ENCODE data around the gene HOXA11. TPM values are rescaled to one million over a fixed set of nuclear protein-coding genes. Genes with fewer than 3 reads are reported as not detected.

HOXA11 gene
- total RNA-seq, 1 donor from 2014 or later, result not detected

DNA sequence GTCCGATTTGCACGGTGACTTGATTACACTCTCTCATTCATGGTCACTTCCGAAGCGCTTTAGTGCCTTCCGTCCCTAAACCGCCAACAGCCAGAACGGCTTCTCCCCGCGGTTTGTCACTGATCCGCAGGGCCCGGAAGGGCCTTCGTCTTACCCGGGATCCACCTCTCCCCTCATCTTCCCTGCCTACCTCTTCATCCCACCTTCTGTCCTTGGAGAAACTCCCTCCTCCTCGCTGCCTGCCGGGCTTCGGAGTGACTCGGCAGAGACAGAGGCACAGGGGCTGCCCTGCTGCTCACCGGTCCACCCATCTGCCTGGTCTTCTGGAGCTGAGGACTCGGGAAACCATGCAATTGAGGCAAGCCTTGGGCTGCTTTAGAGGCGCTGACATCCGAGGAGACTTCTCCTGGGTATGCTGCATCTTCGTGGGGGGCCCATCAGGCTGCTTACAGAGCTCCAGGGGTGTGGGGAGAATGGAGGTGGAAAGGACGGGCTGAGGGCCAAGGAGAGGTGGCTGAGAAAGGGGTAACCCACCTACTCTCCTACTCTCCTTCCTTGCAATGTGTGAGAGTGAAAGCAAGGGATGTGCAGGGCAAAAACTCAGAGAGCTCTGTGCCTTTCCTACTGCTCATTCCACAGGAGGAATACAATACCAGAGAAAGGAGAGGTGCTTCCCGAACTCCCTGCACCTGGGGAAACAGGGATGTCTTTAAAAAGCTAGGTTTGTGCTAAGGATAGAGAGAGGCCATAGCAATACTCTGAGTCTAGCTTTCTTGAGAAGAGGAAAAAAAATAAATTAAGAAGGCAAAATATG, 1.0 kb upstream of the HOXA11 start:
- ATAC-seq, result no peak
- intact Hi-C loops (cut with DNase I), result no loop called here
- no peak for DNase-seq (ENCODE audit: missing footprints)

DNA sequence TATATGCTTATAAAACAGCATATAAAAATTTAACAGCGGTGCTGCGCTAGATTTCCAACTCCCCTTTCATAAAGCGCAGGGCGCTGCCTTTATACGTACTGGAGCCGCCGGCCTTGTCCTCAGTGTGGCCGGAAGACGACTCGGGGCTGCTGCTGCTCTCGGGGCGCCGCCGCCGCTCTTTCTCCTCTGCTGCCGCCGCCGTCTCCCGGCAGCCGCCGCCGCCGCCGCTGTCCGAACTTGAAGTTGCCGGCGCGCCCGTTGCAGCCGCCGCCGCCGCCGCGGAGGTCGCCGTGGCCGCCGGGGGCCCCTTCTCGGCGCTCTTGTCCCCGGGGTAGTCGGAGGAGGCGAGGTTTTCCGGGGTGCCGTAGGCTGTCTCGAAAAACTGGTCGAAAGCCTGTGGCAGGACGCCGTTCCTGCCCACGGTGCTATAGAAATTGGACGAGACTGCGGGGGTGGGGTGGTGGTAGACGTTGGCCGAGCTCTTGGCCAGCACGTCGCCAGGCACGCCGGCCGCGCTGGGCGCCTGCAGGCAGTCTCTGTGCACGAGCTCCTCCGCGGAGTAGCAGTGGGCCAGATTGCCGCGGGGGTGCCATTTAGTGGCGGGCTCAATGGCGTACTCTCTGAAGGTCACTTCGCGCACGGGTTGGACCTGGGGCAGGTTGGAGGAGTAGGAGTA, 557 bp downstream of the HOXA11 start:
- intact Hi-C loops (cut with DNase I), result no loop called here
- ATAC-seq (no peak), DNase-seq (ENCODE audit: missing footprints) (no peak)

DNA sequence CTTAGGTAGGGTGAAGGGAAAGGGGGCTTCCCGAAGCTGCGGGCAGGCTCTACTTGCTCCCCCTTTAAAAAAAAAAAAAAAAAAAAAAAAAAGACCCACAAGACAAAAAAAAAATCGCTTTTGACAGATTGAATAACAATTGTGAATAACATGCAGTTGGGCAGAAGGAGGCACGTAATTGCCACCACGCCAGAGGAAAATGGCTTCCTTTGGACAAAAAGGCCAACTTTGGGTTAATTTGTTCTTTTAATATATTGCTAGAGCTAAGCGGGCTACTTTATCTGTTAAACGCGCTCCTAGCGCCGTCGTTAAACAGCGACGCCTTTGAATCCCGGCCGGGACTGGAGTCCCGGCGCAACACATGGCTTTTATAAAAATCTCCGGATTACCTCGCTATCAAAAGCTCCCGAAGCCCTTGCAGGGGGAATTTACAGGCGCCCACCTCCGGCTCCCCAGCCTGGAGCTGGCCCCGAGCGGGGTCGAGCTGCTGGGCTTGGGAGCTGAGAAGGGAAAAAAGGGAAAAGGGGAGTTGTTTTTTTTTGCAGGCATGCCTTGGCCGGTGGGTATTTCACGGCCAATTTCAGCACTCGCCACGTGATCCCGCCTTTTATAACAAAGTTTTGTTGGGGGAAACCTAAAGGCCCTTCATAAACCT, 1.2 kb downstream of the HOXA11 start:
- intact Hi-C loops (cut with DNase I), result no loop called here
- no peak for ATAC-seq
- DNase-seq (ENCODE audit: missing footprints), result no peak

DNA sequence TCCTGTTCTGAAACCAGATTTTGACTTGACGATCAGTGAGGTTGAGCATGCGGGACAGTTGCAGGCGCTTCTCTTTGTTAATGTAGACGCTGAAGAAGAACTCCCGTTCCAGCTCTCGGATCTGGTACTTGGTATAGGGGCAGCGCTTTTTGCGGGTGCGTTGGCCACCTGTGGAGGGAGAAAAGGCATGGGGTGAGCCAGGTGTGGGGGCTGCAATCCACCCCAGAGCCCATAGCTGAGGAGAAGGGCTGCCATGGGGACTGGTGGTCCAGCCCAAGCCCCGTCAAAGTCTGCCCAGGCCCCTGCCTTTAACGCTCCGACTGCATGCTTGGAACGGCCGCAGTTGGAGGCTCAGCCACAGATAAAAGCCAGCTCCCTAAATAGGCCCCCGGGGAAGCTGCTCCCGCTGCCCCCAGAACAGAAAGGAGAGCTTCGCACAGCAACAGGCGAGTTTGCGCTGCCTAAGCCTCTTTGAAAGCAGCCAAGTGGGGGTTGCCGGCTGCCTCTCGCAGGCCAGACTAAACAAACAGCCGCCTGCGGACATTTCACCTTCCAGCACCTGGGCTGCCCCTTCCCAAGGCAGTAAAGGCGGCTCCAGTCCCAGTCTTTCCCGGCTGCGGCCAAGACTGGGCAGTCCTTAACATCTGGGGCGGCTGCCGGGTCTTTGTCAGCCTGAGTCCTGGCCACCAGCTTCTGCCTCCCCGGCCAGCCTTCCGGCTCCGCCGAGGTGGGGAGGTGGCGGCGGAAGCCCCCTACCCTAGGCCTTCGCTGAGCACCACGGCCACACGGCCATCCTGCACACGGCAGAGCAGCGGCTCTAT, 2.0 kb downstream of the HOXA11 start:
- ATAC-seq (no peak), DNase-seq (ENCODE audit: missing footprints) (no peak)
- intact Hi-C loops (cut with DNase I), result no loop called here

DNA sequence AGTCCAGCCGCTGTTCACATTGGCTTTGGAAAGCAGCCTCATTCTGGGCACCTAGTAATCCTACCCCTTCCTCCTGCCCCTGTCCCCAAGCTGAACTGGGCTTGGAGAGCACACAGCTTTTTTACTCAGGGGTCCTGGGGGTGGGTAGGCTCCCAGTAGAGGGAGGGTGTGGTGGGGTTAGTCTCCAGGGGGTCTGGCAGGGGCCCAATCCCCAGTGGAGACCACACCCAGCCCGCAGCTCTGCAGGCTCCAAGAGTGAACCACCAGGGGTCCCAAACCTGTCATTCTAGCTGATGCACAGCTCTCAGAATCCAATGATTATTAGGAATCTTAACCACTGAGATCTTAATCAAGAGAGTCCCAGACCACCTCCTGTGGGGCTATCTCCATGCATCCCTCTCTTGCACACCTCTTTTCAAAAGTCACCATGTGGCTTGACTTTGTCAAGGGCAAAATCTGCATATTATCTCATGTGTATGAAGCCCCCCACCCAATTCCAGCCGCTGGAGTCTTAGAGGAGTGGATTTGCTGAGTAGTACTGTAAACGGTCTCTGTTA, 2.7 kb downstream of the HOXA11 start:
- ATAC-seq, result no peak
- intact Hi-C loops (cut with DNase I), result no loop called here
- DNase-seq (ENCODE audit: missing footprints), result no peak

DNA sequence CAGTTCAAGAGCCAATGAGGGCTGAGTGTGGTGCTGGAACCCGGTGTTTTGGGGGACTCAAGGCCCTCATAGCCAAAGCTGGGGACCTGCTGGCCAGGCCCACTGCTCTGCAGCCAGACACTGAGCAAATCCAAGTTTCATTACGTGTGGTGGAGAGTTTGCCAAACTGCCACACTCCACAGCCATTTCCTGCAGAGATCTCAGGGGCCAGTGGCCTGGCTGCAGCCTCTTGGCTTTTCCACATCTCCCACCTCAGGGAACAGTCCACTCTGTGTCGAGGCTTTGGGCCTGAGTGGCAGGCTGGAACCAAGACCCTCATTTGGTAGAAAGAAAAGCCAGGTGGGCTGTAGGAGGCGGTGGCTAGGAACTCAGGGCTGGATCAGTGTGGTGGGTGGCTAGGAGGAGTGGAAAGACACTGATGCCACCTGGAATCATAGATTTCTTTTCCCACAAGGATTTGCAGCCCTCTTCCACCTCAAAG, 3.2 kb downstream of the HOXA11 start:
- ATAC-seq (no peak), DNase-seq (ENCODE audit: missing footprints) (no peak)
- intact Hi-C loops (cut with DNase I), result no loop called here

DNA sequence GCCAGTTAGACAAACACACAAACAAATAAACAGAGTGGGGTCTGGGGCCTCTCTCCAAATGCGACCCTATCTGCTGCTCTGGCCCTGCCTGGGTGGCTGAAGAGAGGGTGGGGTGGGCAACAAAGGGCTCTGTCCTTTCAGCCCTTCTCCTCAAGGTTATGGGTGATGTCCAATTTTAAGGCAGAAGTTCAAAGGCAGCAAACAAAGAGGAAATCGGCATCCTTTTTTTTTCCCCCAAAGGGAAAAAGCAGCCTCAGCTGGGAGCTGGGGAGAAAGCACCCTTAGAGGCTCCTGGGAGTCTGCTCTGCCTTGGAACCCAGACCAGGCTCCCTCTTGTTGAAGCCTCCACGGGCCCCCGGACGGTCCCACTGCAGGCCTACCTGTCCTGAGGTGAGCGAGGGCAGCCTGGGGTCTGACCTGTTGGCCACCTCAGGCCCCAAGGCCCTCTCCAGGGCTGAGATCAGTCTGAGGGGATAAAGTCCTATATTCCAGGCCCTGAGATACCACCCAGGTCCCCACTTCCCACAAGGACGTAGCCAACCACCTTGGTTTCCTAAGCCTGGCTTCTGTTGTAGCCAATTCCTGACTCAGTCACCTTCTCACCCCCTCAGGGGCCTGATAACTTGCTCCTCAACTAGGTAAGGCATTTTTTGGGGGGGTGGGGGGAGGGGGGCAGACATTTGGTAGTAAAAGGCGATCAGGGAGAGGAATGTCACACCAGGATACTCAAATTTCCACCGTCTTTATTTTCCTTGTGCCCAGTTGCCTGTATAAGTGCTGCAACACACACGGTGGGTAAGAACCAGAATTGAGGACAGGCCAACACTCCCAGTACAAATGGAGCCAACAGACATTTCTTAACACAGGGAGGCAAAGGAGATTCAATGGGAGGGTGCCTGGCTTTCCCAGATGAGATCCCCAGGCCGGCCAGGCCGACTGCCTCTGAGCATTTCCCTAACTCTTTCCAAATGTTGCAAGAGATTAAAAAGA, 4.3 kb downstream of the HOXA11 start:
- intact Hi-C loops (cut with DNase I), result no loop called here
- ATAC-seq, result no peak
- DNase-seq (ENCODE audit: missing footprints), result no peak

DNA sequence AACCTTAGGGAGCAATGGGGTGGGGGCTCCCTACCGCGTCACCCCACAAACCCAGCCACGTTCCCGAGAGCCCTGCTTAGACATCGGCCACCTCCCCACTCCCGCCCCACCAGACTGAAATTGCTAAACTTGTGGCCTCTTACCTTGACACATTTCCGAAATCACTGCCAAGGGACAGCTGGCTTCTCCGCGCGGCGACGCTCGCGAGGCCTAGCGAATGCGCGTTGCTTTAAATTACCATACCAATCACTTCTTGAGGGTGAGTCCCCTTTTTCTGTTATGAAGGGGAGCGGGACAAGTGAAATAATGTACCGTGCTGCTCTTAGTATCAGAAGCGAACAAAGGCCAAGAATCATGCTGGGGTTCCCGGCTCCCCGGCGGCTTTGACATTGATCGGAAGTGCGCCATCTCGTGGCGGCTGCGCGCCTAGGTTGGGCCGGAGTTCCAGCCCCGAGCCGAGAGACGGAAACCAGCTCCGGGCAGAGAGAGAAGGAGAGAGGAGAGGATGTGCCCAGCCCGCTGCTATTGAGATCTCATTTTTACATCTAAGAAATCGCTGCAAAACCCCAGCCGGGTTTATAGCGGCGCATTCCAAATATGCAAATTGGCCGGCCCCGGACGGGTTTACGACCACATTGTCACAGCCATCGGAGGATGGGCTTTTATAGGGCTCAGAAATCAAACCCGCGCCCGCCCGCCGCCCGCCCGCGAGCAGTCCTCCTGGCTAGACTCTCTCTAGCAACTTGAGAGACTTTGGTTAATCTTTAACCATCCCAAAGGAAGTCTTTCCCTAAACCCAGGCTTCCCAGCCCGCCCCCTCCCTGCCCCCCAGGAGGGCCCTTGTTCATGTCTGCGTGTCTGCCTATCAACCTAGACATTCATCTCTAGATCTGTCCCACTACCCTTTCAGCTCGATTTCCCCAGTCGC, 5.3 kb downstream of the HOXA11 start:
- peak; percentile 86 for DNase-seq (ENCODE audit: missing footprints)
- ATAC-seq, result peak; percentile 42
- intact Hi-C loops (cut with DNase I), result no loop called here

DNA sequence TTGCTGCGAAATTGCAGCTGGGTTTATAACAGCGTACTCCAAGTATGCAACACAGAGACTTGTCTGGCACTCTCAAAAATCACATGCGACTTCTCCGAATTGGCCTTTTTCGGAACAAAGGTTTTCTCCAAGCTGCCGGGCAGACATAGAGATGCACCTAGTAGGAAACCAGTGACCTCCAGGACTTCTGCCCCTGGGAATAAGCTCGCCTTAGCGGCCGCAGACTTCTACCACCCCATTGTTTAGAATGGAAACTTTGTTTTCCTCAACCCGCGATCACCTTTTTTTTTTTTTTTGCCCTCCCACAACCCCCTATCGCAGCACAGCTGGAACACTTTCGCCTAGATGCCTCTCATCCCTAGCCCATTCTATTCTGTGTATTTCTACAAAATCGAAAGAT, 6.0 kb downstream of the HOXA11 start:
- DNase-seq (ENCODE audit: missing footprints) (no peak), ATAC-seq (no peak)
- intact Hi-C loops (cut with DNase I), result no loop called here

DNA sequence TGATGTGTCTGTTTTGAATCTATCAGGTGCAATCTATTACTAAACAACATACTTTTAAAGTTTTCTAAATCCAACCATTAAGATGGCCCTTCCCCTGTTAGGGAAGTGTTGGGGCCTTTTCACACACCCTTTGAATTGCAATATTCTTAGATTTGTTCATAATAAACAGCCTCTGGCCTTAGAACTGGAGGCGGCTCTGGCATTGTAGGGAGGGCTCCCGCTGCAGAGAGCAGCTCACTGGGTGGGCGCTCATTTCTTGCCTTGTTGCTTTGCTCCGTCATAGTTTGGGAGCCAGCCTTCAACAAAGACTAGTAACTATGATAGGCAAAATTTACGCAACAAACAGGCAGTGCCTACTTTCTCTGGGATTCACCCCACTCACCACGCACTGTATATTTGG, 6.7 kb downstream of the HOXA11 start:
- DNase-seq (ENCODE audit: missing footprints) (no peak), ATAC-seq (no peak)
- intact Hi-C loops (cut with DNase I), result no loop called here

DNA sequence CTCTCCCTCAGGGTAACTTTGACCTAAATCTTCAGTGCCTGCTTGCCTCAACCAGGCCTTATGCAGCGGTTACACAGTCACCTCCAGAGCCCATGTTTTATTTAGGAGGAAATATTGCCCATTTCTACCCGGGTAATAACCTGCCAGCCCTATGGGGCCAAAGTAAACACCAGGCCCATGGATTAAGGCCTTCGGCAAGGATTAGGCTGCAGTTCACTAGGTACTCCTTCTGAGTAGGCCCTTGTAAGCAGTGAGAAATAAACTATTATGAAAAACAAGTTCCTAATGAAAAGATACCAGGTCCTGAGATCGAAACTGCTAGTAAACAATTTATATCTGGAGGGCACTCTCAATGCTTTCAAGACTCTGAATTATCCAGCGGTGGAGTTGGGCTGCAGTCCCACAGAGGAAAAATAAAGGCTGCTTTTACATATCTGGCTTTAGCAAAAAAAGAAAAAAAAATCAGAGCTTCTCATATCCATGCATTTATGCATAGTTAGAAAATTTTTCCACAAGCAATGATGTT, 7.2 kb downstream of the HOXA11 start:
- DNase-seq (ENCODE audit: missing footprints), result no peak
- intact Hi-C loops (cut with DNase I), result no loop called here
- ATAC-seq, result no peak

DNA sequence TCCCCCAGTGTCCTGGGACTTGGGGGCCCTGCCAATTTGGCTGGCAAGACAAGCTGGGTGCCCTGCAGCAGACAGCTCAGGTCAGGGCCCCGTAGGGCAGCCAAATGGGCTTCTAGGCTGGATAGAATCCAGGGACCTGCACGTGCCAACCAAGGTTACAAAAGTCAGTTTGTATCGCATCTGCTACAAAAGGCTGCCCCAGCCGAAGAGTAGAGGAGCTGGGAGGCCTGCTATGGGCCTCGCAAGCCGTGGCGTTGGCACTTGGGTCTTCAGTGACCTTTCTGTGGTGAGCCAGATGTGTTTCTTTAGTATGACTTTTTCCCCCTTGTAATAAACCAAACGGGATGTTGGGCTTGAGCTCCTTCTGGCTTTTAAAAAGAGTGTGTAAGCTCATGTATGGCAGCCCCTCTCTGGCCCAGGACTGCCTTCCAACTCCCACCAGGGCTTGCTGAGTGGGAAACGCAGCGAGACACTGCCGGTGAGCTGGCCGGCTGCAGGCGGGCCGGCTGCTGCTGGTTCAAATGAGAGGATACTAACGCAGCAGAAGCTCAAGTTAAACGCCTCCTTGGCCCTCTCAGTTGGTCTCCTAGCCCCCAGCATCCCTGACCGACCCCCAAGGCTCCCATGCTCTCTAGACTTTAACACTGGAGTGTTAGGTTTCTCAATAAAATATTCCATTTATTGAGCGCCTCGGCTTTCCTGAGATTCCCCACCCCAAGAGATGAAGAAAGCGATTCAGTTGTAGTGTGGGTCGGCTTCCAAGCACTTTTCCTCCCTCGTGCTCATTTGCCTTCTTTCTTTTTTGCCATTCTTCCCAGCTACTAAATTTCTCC, 7.9 kb downstream of the HOXA11 start:
- no peak for ATAC-seq
- peak; percentile 17 for DNase-seq (ENCODE audit: missing footprints)
- intact Hi-C loops (cut with DNase I), result no loop called here

DNA sequence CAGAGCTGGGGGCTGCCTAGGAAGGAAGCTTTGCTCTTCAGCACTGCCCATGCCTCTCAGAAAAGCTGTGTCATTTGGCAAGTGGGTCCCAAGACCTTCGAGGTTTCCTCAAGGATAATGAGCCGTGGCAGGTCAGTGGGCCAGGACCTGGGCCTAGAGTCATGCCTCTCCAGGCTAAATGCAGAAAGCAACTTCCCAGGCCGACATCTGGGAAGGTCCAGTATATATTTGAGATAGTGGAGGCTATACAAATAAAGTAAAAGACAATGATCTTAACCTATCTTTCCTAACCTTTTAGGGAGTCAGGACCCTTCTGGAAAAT, 8.5 kb downstream of the HOXA11 start:
- ATAC-seq (no peak), DNase-seq (ENCODE audit: missing footprints) (no peak)
- intact Hi-C loops (cut with DNase I), result no loop called here

DNA sequence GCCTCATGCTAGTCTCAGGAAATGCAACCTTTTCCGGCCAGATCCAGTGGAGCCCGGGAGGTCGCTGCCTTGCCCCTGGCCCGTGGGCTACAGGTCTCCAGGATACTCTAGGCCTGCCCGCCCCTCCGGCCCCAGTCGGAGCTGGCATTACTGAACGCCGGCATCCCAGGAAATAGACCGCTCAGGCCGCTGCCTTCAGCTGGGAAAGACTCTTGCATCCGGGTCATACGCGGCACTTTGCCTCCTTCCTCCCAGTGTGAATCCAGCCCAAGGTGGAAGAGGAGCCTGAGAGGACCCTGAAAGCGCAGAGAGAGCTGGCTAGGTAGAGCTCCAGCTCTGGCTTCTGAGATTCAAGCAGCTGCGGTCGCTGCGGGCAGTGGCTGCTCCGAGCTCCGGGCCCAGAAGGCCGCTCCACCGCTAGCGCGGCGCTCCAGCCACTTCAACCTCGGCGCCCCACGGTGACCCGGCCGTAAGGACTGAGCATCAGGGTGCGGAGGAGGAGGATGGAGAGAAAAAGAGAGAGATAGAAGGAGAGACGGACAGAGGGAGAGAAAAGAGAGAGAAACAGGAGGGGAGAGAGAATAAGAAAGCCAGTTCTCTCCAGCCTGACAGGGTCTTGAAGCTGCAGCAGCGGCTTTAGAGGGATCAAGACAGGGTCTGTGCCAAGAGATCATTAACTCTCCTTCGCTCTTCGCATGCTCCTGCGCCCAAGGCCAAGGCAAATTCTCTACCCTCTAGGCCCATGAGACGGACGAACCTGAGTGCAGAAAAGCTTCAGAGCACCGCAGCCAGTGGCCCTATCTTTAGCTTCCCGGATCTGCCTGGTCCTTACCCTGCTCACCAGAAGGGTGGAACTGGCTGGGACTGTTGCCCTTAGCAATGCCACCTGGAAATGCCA, 9.2 kb downstream of the HOXA11 start:
- no peak for ATAC-seq
- peak; percentile 65 for DNase-seq (ENCODE audit: missing footprints)
- intact Hi-C loops (cut with DNase I), result no loop called here
